ENCODE data around the gene PARD3. TPM values are rescaled to one million over a fixed set of nuclear protein-coding genes. Genes with fewer than 3 reads are reported as not detected.

PARD3 gene
- total RNA-seq, 1 experiment from 2014 or later = 46.3 TPM

- Histone ChIP-seq H3K4me1 (ENCODE audit: control insufficient read depth in 1 of 2, insufficient read depth in 2 of 2, low read length in 2 of 2) (no peaks in the 10 kb centered on the region), H3K9me3 (ENCODE audit: control insufficient read depth in 1 of 2, insufficient read depth in 1 of 2, low read depth in 1 of 2, low read length in 2 of 2) (no peaks in the 10 kb centered on the region), H3K4me3 (replicated peaks in 1 of 2; ENCODE audit: low read depth in 1 of 2, low read length in 2 of 2) (no peak overlapping the region), H2AFZ (ENCODE audit: low read depth, low read length, poor library complexity, severe bottlenecking) (no peak overlapping the region), H3K79me2 (ENCODE audit: insufficient read depth, low read length) (no peaks in the 10 kb centered on the region), H3K27ac (ENCODE audit: low read depth, low read length) (no peak overlapping the region), H4K20me1 (ENCODE audit: insufficient read depth) (no peaks in the 10 kb centered on the region), H3K36me3 (ENCODE audit: control insufficient read depth in 1 of 2, insufficient read depth in 2 of 2, low read length in 2 of 2) (no peaks in the 10 kb centered on the region), H3K4me2 (ENCODE audit: low read length) (no peak overlapping the region), H3K27me3 (ENCODE audit: insufficient read depth, low read length) (no peaks in the 10 kb centered on the region), H3K9me2 (ENCODE audit: insufficient read depth) (no peaks in the 10 kb centered on the region), H3K9ac (ENCODE audit: low read length) (no peak overlapping the region)
- ATAC-seq (no peak), DNase-seq (ENCODE audit: low read depth, low spot score) (no peak)
- intact Hi-C loops (cut with micrococcal nuclease) = no loop called here
- no TSS peak for BruUV-seq (replicated peaks)
- TF ChIP-seq ZFX (IDR thresholded peaks at IDR 0.05) (no peak), JUND (IDR thresholded peaks at IDR 0.05) (no peak), POLR2A (IDR thresholded peaks at IDR 0.05; ENCODE audit: borderline replicate concordance, extremely low read depth, insufficient read depth, insufficient read length) (no peak), REST (IDR thresholded peaks at IDR 0.05; ENCODE audit: low read depth) (no peak), ELF1 (IDR thresholded peaks at IDR 0.05; ENCODE audit: borderline replicate concordance, low read depth) (no peak)
- ChIA-PET POLR2A (no interaction called here), CTCF (no interaction called here), RAD21 (ENCODE audit: low non-redundant PET in 1 of 2, low total read pairs in 2 of 2, uncharacterized antibody in 2 of 2, unreplicated experiment in 2 of 2) (no interaction called here)
Measured at GRCh38 chr10:34141032-34141680, 673.9 kb downstream of the PARD3 start.

GRCh38 chr10:34139559-34139958 is 675.5 kb downstream of the PARD3 start:
- no peaks in the 10 kb centered on the region for H4K20me1 ChIP-seq (ENCODE audit: insufficient read depth)
- intact Hi-C loops (cut with micrococcal nuclease) = no loop called here
- BruUV-seq (replicated peaks) = no TSS peak
- H3K9me3 ChIP-seq (ENCODE audit: control insufficient read depth in 1 of 2, insufficient read depth in 1 of 2, low read depth in 1 of 2, low read length in 2 of 2) = no peaks in the 10 kb centered on the region
- H3K9me2 ChIP-seq (ENCODE audit: insufficient read depth) = no peaks in the 10 kb centered on the region
- H2AFZ ChIP-seq (ENCODE audit: low read depth, low read length, poor library complexity, severe bottlenecking) = no peak overlapping the region
- H3K36me3 ChIP-seq (ENCODE audit: control insufficient read depth in 1 of 2, insufficient read depth in 2 of 2, low read length in 2 of 2) = no peaks in the 10 kb centered on the region
- no peak overlapping the region for H3K4me2 ChIP-seq (ENCODE audit: low read length)
- ChIA-PET POLR2A (no interaction called here), CTCF (interaction anchor here (0.7 kb wide), 1 partner anchor 1024 kb away, joined by 3 read pairs; no protein-coding TSS in a partner anchor), RAD21 (ENCODE audit: low non-redundant PET in 1 of 2, low total read pairs in 2 of 2, uncharacterized antibody in 2 of 2, unreplicated experiment in 2 of 2) (no interaction called here)
- H3K27ac ChIP-seq (ENCODE audit: low read depth, low read length) = no peak overlapping the region
- H3K9ac ChIP-seq (ENCODE audit: low read length) = no peak overlapping the region
- no peak overlapping the region for H3K4me3 ChIP-seq (replicated peaks in 1 of 2; ENCODE audit: low read depth in 1 of 2, low read length in 2 of 2)
- no peaks in the 10 kb centered on the region for H3K27me3 ChIP-seq (ENCODE audit: insufficient read depth, low read length)
- no peaks in the 10 kb centered on the region for H3K79me2 ChIP-seq (ENCODE audit: insufficient read depth, low read length)
- H3K4me1 ChIP-seq (ENCODE audit: control insufficient read depth in 1 of 2, insufficient read depth in 2 of 2, low read length in 2 of 2) = no peaks in the 10 kb centered on the region
- no peak for DNase-seq (ENCODE audit: low read depth, low spot score)
- ATAC-seq = no peak
- TF ChIP-seq EZH2 (IDR thresholded peaks at IDR 0.05) = no peak
- no peak for TF ChIP-seq EZH2phosphoT487 (IDR thresholded peaks at IDR 0.05; ENCODE audit: borderline replicate concordance)
- no peak for TF ChIP-seq POLR2AphosphoS5 (IDR thresholded peaks at IDR 0.05; ENCODE audit: low read depth, low read length)
- TF ChIP-seq ELF1 (IDR thresholded peaks at IDR 0.05; ENCODE audit: borderline replicate concordance, low read depth) = no peak
- no peak for TF ChIP-seq FOSL1 (IDR thresholded peaks at IDR 0.05; ENCODE audit: low read depth)
- no peak for TF ChIP-seq ZBTB33 (IDR thresholded peaks at IDR 0.05; ENCODE audit: extremely low read depth, insufficient replicate concordance, low read length)
- TF ChIP-seq POLR2A (IDR thresholded peaks at IDR 0.05; ENCODE audit: borderline replicate concordance, extremely low read depth, insufficient read depth, insufficient read length) = no peak
- no peak for TF ChIP-seq EGR1 (IDR thresholded peaks at IDR 0.05; ENCODE audit: low read depth)
- no peak for TF ChIP-seq ZFX (IDR thresholded peaks at IDR 0.05)
- TF ChIP-seq ATF3 (IDR thresholded peaks at IDR 0.05) = no peak
- no peak for TF ChIP-seq MAX (IDR thresholded peaks at IDR 0.05)
- no peak for TF ChIP-seq ZNF274 (IDR thresholded peaks at IDR 0.05; ENCODE audit: low read depth, low read length)
- no peak for TF ChIP-seq SP1 (IDR thresholded peaks at IDR 0.05; ENCODE audit: low read depth)
- TF ChIP-seq RAD21 (IDR thresholded peaks at IDR 0.05; ENCODE audit: low read depth) = no peak

All from HCT116 (cell line).